ENCODE measurements around the gene TMPRSS3. TPM values are rescaled to one million over a fixed set of nuclear protein-coding genes. Genes with fewer than 3 reads are reported as not detected.

Gene TMPRSS3
- total and polyA plus RNA-seq, 2 donors (not counting 1 experiment from before 2014, with no cell fraction given): 0.10 to 0.12 TPM

- WGBS (ENCODE audit: insufficient coverage): 91% methylated on average over 4 of the region's 5 CpGs
- H2AFZ ChIP-seq (ENCODE audit: insufficient read depth, low read depth, low read length, poor library complexity, severe bottlenecking): no peak overlapping the region
- ChIA-PET POLR2A (no interaction called here), CTCF (no interaction called here)
- Mint-ChIP-seq H3K4me1 (peaks cover 38% of the 10 kb centered on the region), H3K4me3 (no peak overlapping the region), H3K9me3 (ENCODE audit: insufficient read depth) (no peaks in the 10 kb centered on the region), H3K27ac (no peak overlapping the region), H3K27me3 (peaks cover 23% of the 10 kb centered on the region)
- no peak for TF ChIP-seq EZH2 (IDR thresholded peaks at IDR 0.05; ENCODE audit: borderline replicate concordance, insufficient read depth, low read depth, low read length, poor library complexity, severe bottlenecking)
- TF ChIP-seq CTCF (IDR thresholded peaks at IDR 0.05): no peak
- no peak overlapping the region for H3K9ac ChIP-seq (ENCODE audit: low read length)
- no peaks in the 10 kb centered on the region for H4K20me1 ChIP-seq (ENCODE audit: control insufficient read depth, insufficient read depth, low read length, poor library complexity, severe bottlenecking)
- H3K4me3 ChIP-seq (ENCODE audit: control extremely low read depth in 1 of 5, extremely low read depth in 1 of 5, insufficient read depth in 1 of 5, low read depth in 2 of 5, low read length in 4 of 5): no peak overlapping the region
- DNase-seq (no peak), ATAC-seq (ENCODE audit: low read depth) (no peak)
- H3K36me3 ChIP-seq (replicated peaks in 1 of 2; ENCODE audit: control extremely low read depth in 1 of 2, control insufficient read depth in 1 of 2, extremely low read depth in 1 of 2, insufficient read depth in 2 of 2, low read length in 1 of 2): no peaks in the 10 kb centered on the region
- intact Hi-C loops (cut with micrococcal nuclease): no loop called here
- H3K27ac ChIP-seq (ENCODE audit: low read length in 2 of 2): no peak overlapping the region
- peaks cover 0 to 7% (median 0%) of the 10 kb centered on the region in 4 experiments for H3K27me3 ChIP-seq (replicated peaks in 1 of 4; ENCODE audit: control extremely low read depth in 1 of 4, control insufficient read depth in 3 of 4, insufficient read depth in 4 of 4, low read length in 3 of 4)
- H3K4me1 ChIP-seq (ENCODE audit: control insufficient read depth in 2 of 2, insufficient read depth in 2 of 2, low read length in 2 of 2): peaks cover 4 to 23% of the 10 kb centered on the region in 2 donors
- no peaks in the 10 kb centered on the region for H3K79me2 ChIP-seq (ENCODE audit: control insufficient read depth, insufficient read depth, low read length)
- H3K9me3 ChIP-seq (ENCODE audit: control extremely low read depth in 1 of 3, control insufficient read depth in 2 of 3, insufficient read depth in 1 of 3, low read length in 2 of 3): peaks cover 0 to 1% (median 0%) of the 10 kb centered on the region in 3 donors
- no peak overlapping the region for H3K4me2 ChIP-seq (replicated peaks; ENCODE audit: low read depth, low read length, poor library complexity, severe bottlenecking)
Measured at GRCh38 chr21:42391297-42391696, 4.6 kb downstream of the TMPRSS3 start.

- Mint-ChIP-seq H3K4me1 (peaks cover 42% of the 10 kb centered on the region), H3K9me3 (ENCODE audit: insufficient read depth) (no peaks in the 10 kb centered on the region), H3K4me3 (no peak overlapping the region), H3K27me3 (peaks cover 22% of the 10 kb centered on the region), H3K27ac (no peak overlapping the region)
- peaks cover 0 to 1% (median 0%) of the 10 kb centered on the region in 3 donors for H3K9me3 ChIP-seq (ENCODE audit: control extremely low read depth in 1 of 3, control insufficient read depth in 2 of 3, insufficient read depth in 1 of 3, low read length in 2 of 3)
- H3K4me1 ChIP-seq (ENCODE audit: control insufficient read depth in 2 of 2, insufficient read depth in 2 of 2, low read length in 2 of 2): peaks cover 4 to 23% of the 10 kb centered on the region in 2 donors
- H3K27me3 ChIP-seq (replicated peaks in 1 of 4; ENCODE audit: control extremely low read depth in 1 of 4, control insufficient read depth in 3 of 4, insufficient read depth in 4 of 4, low read length in 3 of 4): peaks cover 0 to 7% (median 0%) of the 10 kb centered on the region in 4 experiments
- CTCF ChIA-PET: no interaction called here
- no peak overlapping the region for H3K9ac ChIP-seq (ENCODE audit: low read length)
- WGBS (ENCODE audit: insufficient coverage): no CpG with 5 or more reads among the region's 2 CpGs
- ATAC-seq (ENCODE audit: low read depth): no peak
- no peak overlapping the region for H3K4me2 ChIP-seq (replicated peaks; ENCODE audit: low read depth, low read length, poor library complexity, severe bottlenecking)
- POLR2A ChIA-PET: no interaction called here
- H3K4me3 ChIP-seq (ENCODE audit: control extremely low read depth in 1 of 5, extremely low read depth in 1 of 5, insufficient read depth in 1 of 5, low read depth in 2 of 5, low read length in 4 of 5): no peak overlapping the region
- H2AFZ ChIP-seq (ENCODE audit: insufficient read depth, low read depth, low read length, poor library complexity, severe bottlenecking): no peak overlapping the region
- H3K36me3 ChIP-seq (replicated peaks in 1 of 2; ENCODE audit: control extremely low read depth in 1 of 2, control insufficient read depth in 1 of 2, extremely low read depth in 1 of 2, insufficient read depth in 2 of 2, low read length in 1 of 2): no peaks in the 10 kb centered on the region
- intact Hi-C loops (cut with micrococcal nuclease): no loop called here
- DNase-seq: no peak
- H3K79me2 ChIP-seq (ENCODE audit: control insufficient read depth, insufficient read depth, low read length): no peaks in the 10 kb centered on the region
- no peaks in the 10 kb centered on the region for H4K20me1 ChIP-seq (ENCODE audit: control insufficient read depth, insufficient read depth, low read length, poor library complexity, severe bottlenecking)
- TF ChIP-seq EZH2 (IDR thresholded peaks at IDR 0.05; ENCODE audit: borderline replicate concordance, insufficient read depth, low read depth, low read length, poor library complexity, severe bottlenecking) (no peak), CTCF (IDR thresholded peaks at IDR 0.05) (no peak)
- no peak overlapping the region for H3K27ac ChIP-seq (ENCODE audit: low read length in 2 of 2)
Measured at GRCh38 chr21:42390696-42391095, 5.2 kb downstream of the TMPRSS3 start.

Data from B cell (primary cell).